Measurements from ENCODE around the gene MUC15.
"Not testable (repeated sequence)": the region's sequence is repeated elsewhere in the genome, so short reads cannot be mapped to it uniquely, and the experiment has no call there.

MUC15 gene

DNA sequence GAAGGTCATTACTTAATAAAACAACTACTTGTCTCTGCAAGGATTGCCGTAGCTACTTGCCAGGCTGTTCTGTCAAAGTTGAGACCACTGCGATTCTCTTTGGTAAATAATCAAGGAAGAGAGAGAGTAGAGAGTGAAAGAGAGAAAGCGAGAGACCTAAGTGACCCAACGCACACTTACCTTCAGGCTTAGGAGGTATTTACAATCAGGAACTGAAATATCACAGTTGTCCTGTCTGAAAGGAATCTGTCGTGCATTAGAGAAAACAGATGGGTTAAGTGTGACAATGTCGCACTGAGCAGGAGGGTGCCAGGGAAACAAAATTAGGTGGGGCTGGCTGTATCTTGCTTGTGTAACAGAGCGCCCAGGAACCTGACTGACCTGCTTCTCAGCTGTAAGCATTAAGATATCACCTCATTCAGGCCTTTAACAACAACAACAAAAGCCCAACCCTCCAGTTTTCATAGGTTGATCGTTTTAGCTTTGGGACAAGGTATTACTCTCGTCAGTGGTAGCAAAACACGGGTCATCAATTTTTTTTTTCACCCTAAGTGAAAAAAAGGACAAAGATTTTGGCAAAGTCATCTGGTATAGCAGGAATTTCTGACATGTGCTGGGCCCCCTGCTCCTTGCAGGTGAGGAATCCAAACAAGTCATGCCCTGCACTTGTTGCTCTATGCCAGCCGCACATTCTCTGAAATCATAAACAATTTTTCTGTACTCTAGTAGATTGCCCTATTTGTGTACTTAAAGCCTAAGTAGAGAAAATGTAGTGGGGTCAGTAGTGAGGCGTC lies at the start of gene MUC15:
Gene MUC15, minus strand, starts transcription at position 403 of the 794 bp plus-strand sequence. CDS start 5,169 bp downstream, outside the sequence.
- DNase-seq (ENCODE audit: low read depth), result no peak
- H3K4me3 ChIP-seq (ENCODE audit: low read depth, low read length), result no peak within 1 kb of the TSS

GRCh38 chr11:26621132-26621531 lies 49.1 kb upstream of the MUC15 start:
- peak; percentile 90 for DNase-seq (ENCODE audit: low read depth)
- no peak overlapping the region for H3K4me3 ChIP-seq (ENCODE audit: low read depth, low read length)

- no peak overlapping the region for H3K4me3 ChIP-seq (ENCODE audit: low read depth, low read length)
- DNase-seq (ENCODE audit: low read depth), result no peak
Observed at GRCh38 chr11:26620282-26621045, 48.4 kb upstream of the MUC15 start.

GRCh38 chr11:26618441-26618840 lies 46.4 kb upstream of the MUC15 start:
- no peak overlapping the region for H3K4me3 ChIP-seq (ENCODE audit: low read depth, low read length)
- DNase-seq (ENCODE audit: low read depth), result no peak

DNA sequence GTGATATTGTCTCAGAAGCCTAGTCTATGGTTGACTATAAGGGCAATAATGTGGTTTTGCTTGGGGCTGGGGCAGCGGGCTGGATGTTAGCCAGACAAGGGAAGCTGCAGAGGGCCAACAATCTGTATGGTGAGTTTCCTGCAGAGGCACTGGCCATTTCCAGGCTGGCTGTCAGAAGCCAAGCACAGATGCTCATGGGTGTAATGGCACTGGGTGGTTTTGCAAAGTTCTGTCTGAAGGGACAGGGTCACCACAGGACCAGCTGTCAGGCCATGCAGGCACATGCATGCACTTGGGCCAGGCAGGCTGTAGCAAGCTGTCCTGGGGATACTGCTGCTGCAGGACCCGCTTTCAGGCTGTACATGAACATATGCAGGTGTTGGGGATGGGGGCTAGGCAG lies 41.7 kb upstream of the MUC15 start:
- DNase-seq (ENCODE audit: low read depth), result no peak

DNA sequence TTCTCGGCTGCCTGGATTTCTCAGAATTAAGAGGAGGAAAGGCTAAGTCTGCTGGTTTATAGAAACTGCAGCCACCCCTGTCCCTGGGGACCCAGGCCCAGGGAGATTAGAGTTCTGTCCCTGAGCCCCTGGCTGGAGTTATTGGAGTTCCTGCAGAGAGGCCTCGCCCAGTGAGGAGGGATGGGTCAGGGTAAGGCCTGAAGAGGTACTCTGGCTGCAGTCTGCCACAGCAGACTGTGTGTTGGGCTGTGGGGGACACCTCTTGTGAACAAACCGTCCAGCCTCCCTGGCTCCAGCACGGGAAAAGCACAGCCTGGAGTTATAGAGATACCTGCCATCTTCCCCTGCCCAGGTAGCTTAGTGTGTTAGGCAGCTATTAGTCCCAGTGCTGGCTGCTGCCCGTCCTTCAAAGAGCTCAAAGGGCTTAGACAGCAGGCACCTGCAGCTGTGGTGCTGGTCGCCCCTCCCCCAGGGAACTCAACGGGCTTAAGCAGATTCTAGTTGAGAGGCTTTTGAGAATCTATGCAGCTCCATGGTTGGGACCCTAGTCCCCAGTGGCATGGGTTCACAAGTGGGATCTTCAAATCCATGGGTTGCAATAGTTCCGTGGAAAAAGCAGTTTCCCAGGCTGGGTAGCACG lies 36.6 kb upstream of the MUC15 start:
- DNase-seq (ENCODE audit: low read depth), result no peak
- no peak overlapping the region for H3K4me3 ChIP-seq (ENCODE audit: low read depth, low read length)

More for the DNA sequence above, 41.7 kb upstream of the MUC15 start:
- H3K4me3 ChIP-seq (ENCODE audit: low read depth, low read length), result no peak overlapping the region

GRCh38 chr11:26607725-26608506 lies 35.9 kb upstream of the MUC15 start:
- no peak overlapping the region for H3K4me3 ChIP-seq (ENCODE audit: low read depth, low read length)
- DNase-seq (ENCODE audit: low read depth), result no peak

- no peak overlapping the region for H3K4me3 ChIP-seq (ENCODE audit: low read depth, low read length)
Observed at GRCh38 chr11:26599876-26600434, 27.9 kb upstream of the MUC15 start.

DNA sequence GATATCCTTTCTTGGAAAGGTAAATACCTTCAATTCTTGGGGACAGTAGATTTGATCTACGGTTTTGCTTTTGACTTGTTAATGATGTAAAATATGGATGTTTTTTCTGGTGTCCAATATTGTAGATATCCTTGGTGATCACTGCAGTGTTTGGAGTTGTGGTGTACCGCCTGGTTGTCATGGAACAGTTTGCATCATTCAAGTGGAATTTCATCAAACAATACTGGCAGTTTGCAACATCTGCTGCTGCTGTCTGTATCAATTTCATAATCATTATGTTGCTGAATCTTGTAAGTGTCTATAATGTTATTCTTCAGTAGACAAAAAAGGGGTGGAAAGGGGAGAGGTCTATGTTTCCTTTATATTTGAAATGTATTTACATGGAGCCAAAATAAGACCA lies 27.4 kb upstream of the MUC15 start:
- no peak overlapping the region for H3K4me3 ChIP-seq (ENCODE audit: low read depth, low read length)
- DNase-seq (ENCODE audit: low read depth), result peak; percentile 65

More at GRCh38 chr11:26599876-26600434, 27.9 kb upstream of the MUC15 start:
- DNase-seq (ENCODE audit: low read depth), result no peak

DNA sequence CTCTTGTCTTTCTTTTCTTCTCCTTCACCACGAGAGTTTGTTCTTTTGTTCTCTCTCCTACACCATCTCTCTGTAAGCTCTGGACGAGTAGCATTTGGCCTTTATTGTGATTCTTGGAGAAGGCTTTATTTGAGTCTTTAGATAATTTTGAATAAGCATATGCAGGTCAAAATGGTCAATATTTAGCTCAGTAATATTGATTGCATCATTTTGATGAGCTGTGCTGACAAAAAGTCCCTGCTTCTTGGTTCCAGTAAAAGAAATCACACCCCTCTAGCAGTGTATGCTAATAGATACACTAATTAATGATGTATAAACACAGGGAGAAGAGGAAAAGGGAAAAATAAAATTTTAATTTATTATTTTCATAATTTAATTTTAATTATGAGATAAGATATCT lies 25.8 kb upstream of the MUC15 start:
- no peak for DNase-seq (ENCODE audit: low read depth)
- no peak overlapping the region for H3K4me3 ChIP-seq (ENCODE audit: low read depth, low read length)

- not testable (repeated sequence) for DNase-seq (ENCODE audit: low read depth)
Observed at GRCh38 chr11:26597049-26597689, 25.1 kb upstream of the MUC15 start.

DNA sequence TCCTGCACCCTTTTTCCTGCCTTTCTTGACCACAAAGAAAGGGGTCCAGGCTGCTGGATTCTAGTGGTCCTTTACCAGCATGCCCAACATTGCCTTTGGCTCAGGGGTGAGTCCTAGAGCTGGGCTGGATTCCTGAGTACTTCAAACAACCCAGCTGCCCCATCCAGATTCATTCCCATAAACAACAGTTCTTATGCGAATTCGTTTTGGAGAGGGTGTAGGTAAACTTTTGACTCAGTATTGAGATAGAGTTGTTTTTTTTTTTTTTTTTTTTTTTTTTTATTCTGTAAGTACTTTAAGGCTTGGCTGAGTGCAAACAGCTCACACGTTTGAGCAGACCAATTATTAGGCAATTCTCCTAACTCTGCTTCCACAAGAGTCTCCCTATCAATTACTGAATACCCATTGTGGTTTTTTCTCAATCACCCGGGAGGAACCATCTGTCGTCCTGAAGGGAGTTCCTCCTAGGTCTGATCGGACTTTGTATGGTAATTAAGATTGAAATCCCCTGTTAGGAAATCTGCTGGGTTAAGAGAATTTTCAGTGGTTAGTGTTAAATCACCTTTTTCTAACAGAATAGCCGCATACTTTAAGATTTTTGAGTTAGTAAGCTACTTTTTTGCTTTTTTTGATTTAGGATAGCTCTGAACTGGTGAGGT lies 23.3 kb upstream of the MUC15 start:
- H3K4me3 ChIP-seq (ENCODE audit: low read depth, low read length); DNase-seq (ENCODE audit: low read depth): not testable (repeated sequence)

More at GRCh38 chr11:26597049-26597689, 25.1 kb upstream of the MUC15 start:
- not testable (repeated sequence) for H3K4me3 ChIP-seq (ENCODE audit: low read depth, low read length)

GRCh38 chr11:26593691-26594090 lies 21.6 kb upstream of the MUC15 start:
- no peak overlapping the region for H3K4me3 ChIP-seq (ENCODE audit: low read depth, low read length)
- DNase-seq (ENCODE audit: low read depth), result no peak

GRCh38 chr11:26587073-26587472 lies 15.0 kb upstream of the MUC15 start:
- no peak overlapping the region for H3K4me3 ChIP-seq (ENCODE audit: low read depth, low read length)
- no peak for DNase-seq (ENCODE audit: low read depth)

GRCh38 chr11:26584818-26585217 lies 12.8 kb upstream of the MUC15 start:
- H3K4me3 ChIP-seq (ENCODE audit: low read depth, low read length), result no peak overlapping the region
- no peak for DNase-seq (ENCODE audit: low read depth)

DNA sequence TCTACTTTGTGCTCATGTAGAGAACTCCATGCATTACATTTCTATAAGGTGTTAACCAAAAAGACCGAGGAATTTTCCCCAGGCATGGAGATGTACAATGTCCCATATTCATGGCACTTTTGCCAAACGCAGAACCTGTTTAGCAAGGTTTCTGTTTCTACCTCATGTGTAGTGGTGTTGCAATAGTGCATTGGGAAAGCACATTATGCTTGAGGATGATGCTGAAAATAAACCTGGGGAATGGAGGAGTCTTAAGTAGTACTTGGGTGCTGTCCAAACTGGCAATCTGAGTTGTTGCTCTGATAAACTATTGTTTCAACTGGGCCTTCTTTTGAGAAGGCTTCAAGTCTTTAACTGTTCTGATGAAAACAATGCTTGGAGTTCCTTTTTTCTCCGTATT lies 11.5 kb upstream of the MUC15 start:
- DNase-seq (ENCODE audit: low read depth), result peak; percentile 85
- H3K4me3 ChIP-seq (ENCODE audit: low read depth, low read length), result no peak overlapping the region

DNA sequence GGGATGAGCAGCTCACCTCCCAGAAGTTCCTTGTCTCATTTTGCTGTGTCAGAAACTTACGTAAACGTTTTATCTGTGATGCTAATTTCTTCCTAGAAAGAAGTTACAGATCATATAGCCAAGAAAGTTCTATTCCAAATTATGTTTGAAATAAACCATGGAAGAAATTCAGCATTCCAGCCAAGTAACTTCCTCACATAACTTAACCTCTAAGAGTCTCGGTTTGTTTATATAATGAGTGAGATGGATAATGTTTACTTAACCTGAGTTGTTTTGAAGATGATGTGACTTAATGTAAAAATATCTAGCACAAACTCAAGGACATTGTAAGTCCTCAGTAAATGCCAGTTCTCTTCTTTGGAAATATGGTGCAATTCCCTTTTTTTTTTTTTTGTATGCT lies 8.9 kb upstream of the MUC15 start:
- peak; percentile 56 for DNase-seq (ENCODE audit: low read depth)

DNA sequence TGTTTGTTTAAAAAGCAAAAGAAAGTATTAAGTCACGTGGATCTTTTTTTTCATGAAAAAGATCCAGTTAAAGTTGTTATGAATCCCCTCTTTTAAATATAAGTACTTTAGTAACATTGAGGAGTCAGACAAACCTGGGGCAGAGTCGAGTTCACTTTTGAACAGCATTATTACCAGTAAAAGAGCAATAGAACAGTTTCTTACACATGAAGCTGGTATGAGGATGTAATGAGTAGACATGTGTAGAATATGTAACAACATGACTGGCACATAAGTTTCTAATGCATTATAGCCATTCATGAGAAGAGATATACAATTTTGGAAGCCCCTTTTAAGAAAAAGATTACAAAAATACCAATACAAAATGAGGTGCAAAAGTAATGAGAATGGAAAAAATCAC lies 7.6 kb upstream of the MUC15 start:
- no peak for DNase-seq (ENCODE audit: low read depth)
- H3K4me3 ChIP-seq (ENCODE audit: low read depth, low read length), result no peak overlapping the region

More for the DNA sequence above, 8.9 kb upstream of the MUC15 start:
- H3K4me3 ChIP-seq (ENCODE audit: low read depth, low read length), result no peak overlapping the region

All from skeletal muscle cell (primary cell).